ENCODE data around the gene CRTAC1. TPM values are rescaled to one million over a fixed set of nuclear protein-coding genes. Genes with fewer than 3 reads are reported as not detected.

The CRTAC1 gene
- total RNA-seq, 1 experiment from 2014 or later = 0.20 TPM

DNA sequence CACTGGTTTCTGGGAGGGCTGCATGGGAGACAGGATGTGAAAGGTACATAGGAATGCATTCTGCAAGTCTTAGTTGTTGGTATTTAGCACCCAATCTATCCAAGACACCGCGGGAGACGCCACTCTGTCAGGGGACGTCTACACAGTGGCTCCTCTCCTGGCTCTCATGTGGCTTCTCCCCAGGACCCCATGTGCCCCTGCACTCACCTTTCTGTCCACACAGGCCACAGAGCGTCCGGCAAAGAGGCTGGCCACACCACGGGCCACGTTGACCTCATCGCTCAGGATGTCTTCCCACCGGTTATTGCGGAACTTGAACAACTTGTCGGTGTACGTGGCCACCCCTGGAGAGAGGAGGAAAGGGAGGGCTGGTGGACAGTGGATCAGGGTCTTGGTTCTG, 107.4 kb downstream of the CRTAC1 start:
- peaks cover 4 to 14% of the 10 kb centered on the region in 2 experiments; a peak in 3 of 4 replicates for H3K4me1 ChIP-seq (ENCODE audit: control insufficient read depth in 1 of 2, insufficient read depth in 2 of 2, low read length in 2 of 2)
- RAD21 ChIA-PET (ENCODE audit: low non-redundant PET in 1 of 2, low total read pairs in 2 of 2, uncharacterized antibody in 2 of 2, unreplicated experiment in 2 of 2) = no interaction called here
- no TSS peak for BruUV-seq (replicated peaks)
- no peaks in the 10 kb centered on the region for H3K9me3 ChIP-seq (ENCODE audit: control insufficient read depth in 1 of 2, insufficient read depth in 1 of 2, low read depth in 1 of 2, low read length in 2 of 2)
- ATAC-seq (no peak), DNase-seq (ENCODE audit: low read depth, low spot score) (no peak)
- no peak overlapping the region for H3K27ac ChIP-seq (ENCODE audit: low read depth, low read length)
- H4K20me1 ChIP-seq (ENCODE audit: insufficient read depth) = no peaks in the 10 kb centered on the region
- no peak overlapping the region for H3K9ac ChIP-seq (ENCODE audit: low read length)
- no peak overlapping the region for H3K4me2 ChIP-seq (ENCODE audit: low read length)
- no peaks in the 10 kb centered on the region for H3K36me3 ChIP-seq (ENCODE audit: control insufficient read depth in 1 of 2, insufficient read depth in 2 of 2, low read length in 2 of 2)
- no peaks in the 10 kb centered on the region for H3K9me2 ChIP-seq (ENCODE audit: insufficient read depth)
- intact Hi-C loops (cut with micrococcal nuclease) = no loop called here
- no peak overlapping the region for H2AFZ ChIP-seq (ENCODE audit: low read depth, low read length, poor library complexity, severe bottlenecking)
- TF ChIP-seq CTCF (IDR thresholded peaks at IDR 0.05 in 2 of 3, conservative IDR thresholded peaks at IDR 0.05 in 1 of 3; ENCODE audit: borderline replicate concordance in 1 of 3, insufficient read depth in 1 of 3, low read depth in 2 of 3, low read length in 2 of 3) (no peak), SIN3A (IDR thresholded peaks at IDR 0.05; ENCODE audit: low read depth) (no peak), REST (IDR thresholded peaks at IDR 0.05; ENCODE audit: low read depth) (no peak), ZFX (IDR thresholded peaks at IDR 0.05) (no peak), EZH2phosphoT487 (IDR thresholded peaks at IDR 0.05; ENCODE audit: borderline replicate concordance) (no peak), ZNF274 (IDR thresholded peaks at IDR 0.05; ENCODE audit: low read depth, low read length) (no peak), EZH2 (IDR thresholded peaks at IDR 0.05) (no peak), POLR2A (IDR thresholded peaks at IDR 0.05; ENCODE audit: borderline replicate concordance, extremely low read depth, insufficient read depth, insufficient read length) (no peak), CEBPB (IDR thresholded peaks at IDR 0.05; ENCODE audit: low read depth) (no peak), CBX3 (IDR thresholded peaks at IDR 0.05; ENCODE audit: low read depth) (no peak), ELF1 (IDR thresholded peaks at IDR 0.05; ENCODE audit: borderline replicate concordance, low read depth) (no peak), SRF (IDR thresholded peaks at IDR 0.05; ENCODE audit: low read depth) (no peak), SP1 (IDR thresholded peaks at IDR 0.05; ENCODE audit: low read depth) (no peak)
- TF ChIP-seq, protein P1, sequence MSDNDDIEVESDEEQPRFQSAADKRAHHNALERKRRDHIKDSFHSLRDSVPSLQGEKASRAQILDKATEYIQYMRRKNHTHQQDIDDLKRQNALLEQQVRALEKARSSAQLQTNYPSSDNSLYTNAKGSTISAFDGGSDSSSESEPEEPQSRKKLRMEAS (IDR thresholded peaks at IDR 0.05) = no peak
- TF ChIP-seq, protein P2, sequence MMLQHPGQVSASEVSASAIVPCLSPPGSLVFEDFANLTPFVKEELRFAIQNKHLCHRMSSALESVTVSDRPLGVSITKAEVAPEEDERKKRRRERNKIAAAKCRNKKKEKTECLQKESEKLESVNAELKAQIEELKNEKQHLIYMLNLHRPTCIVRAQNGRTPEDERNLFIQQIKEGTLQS (IDR thresholded peaks at IDR 0.05) = no peak
- POLR2A ChIA-PET = no interaction called here
- no peak overlapping the region for H3K4me3 ChIP-seq (replicated peaks in 1 of 2; ENCODE audit: low read depth in 1 of 2, low read length in 2 of 2)
- CTCF ChIA-PET = no interaction called here
- no peaks in the 10 kb centered on the region for H3K79me2 ChIP-seq (ENCODE audit: insufficient read depth, low read length)
- H3K27me3 ChIP-seq (ENCODE audit: insufficient read depth, low read length) = peaks cover 23% of the 10 kb centered on the region; the same call in 1 of the 2 replicates

All from HCT116 (cell line).